Pancreas (tissue), 10 donors: ENCODE measurements around the gene ITPR1. TPM values are rescaled to one million over a fixed set of nuclear protein-coding genes. Genes with fewer than 3 reads are reported as not detected.
A peak's percentile ranks its signal among the peaks of the same experiment; 100 is the strongest.

ENCODE experiments used
- ATAC-seq, 4 donors: fragments of 200-7000 bp; cut with Tn5 transposase; one replicate each; pipeline versions ENCODE4 v1.8.0 to v1.9.1; 2020; ENCODE audit warnings: mild to moderate bottlenecking in 4 of 4, moderate library complexity in 4 of 4
- DNase-seq, 6 donors: peaks; one replicate each; pipeline ENCODE4 v3.0.0-alpha.2; 2020
- FAIRE-seq: peaks from 2 replicates; lab custom pipeline; 2012; peaks lifted over from hg19 to GRCh38; lab: Jason Lieb, UNC
- H3K27ac ChIP-seq, 4 donors: fragments of 200-600 bp; sonication (generic); 1 replicate in 3 of 4; 2 replicates in 1 of 4; pipeline versions ENCODE4 v1.5.0 to v1.8.0; 2020
- H3K27me3 ChIP-seq, 4 donors: fragments of 200-600 bp; one replicate each; pipeline ENCODE4 v1.8.0; 2021
- H3K36me3 ChIP-seq, 3 donors: fragments of 200-600 bp; sonication (generic) in 1 of 3; one replicate each; pipeline versions ENCODE4 v1.5.0 to v1.8.0; 2020 to 2021
- H3K4me1 ChIP-seq, 3 donors: fragments of 200-600 bp; one replicate each; pipeline ENCODE4 v1.8.0; 2021
- H3K4me3 ChIP-seq, 4 donors: fragments of 200-600 bp; sonication (generic) in 2 of 4; one replicate each; pipeline versions ENCODE4 v1.5.0 to v1.8.0; 2020 to 2021
- H3K9me3 ChIP-seq, 4 donors: fragments of 200-600 bp; one replicate each; pipeline ENCODE4 v1.8.0; 2021
- WGBS, 2 donors: extraction: QIAGEN DNeasy Blood & Tissue Kit; methylation state at CpG; one replicate each; pipeline ENCODE4 v1.1.7; 2013; 5-methylcytosine and 5-hydroxymethylcytosine counted together
- intact Hi-C, 3 donors: fragments of 100-400 bp; cut with DNase I; formaldehyde crosslinking; loops; one replicate each; pipeline versions ENCODE4 v1.11.1 to v1.14.2; 2022
- polyA plus RNA-seq, 2 donors: library from polyadenylated mRNA; stranded (reverse); fragments of 200-250 nt; gene quantifications; one replicate each; pipeline ENCODE4 v1.2.3, GENCODE V29; 2013
- total RNA-seq, 6 donors: library from RNA; stranded (reverse); fragmentation: NEBNext Ultra II Directional in 4 of 6; extraction: Animal tissue kit (Norgen Biotek cat#: 25700) in 4 of 6; gene quantifications; one replicate each; pipeline versions ENCODE4 v1.2.1 to v1.2.4, GENCODE V29; 2021 to 2023
- TF ChIP-seq, protein P1 (sequence below), 4 donors: fragments of 200-600 bp; sonication (generic) in 3 of 4; IDR thresholded peaks; one replicate each; pipeline versions ENCODE4 v1.5.0 to v1.8.0; 2021; ENCODE audit warnings: antibody characterized with exemption in 4 of 4
- donor health status: healthy with polysubstance abuse.
- donor health status: DM: no; HTN: no; CAD: no; lungs with moderate emphysema.
- donor health status: DM: no; HTN: no; CAD: no.
- donor health status: control.
- donor health status: control.
- donor health status: Bipolar disorder and iron deficiency.
- donor health status: DM: yes; HTN: yes; CAD: no.
- donor health status: DM: no; HTN: no; CAD: no.
- donor health status: DM: no; HTN: no; CAD: no.
- donor health status: DM: yes; HTN: yes; CAD: no.

ITPR1 gene
- total and polyA plus RNA-seq, 8 donors = 4.5 to 19.1 (median 10.1) TPM

GRCh38 chr3:4627651-4628375, 134.7 kb downstream of the ITPR1 start:
- DNase-seq (no peak), ATAC-seq (no peak), FAIRE-seq (no peak)
- TF ChIP-seq, protein P1, sequence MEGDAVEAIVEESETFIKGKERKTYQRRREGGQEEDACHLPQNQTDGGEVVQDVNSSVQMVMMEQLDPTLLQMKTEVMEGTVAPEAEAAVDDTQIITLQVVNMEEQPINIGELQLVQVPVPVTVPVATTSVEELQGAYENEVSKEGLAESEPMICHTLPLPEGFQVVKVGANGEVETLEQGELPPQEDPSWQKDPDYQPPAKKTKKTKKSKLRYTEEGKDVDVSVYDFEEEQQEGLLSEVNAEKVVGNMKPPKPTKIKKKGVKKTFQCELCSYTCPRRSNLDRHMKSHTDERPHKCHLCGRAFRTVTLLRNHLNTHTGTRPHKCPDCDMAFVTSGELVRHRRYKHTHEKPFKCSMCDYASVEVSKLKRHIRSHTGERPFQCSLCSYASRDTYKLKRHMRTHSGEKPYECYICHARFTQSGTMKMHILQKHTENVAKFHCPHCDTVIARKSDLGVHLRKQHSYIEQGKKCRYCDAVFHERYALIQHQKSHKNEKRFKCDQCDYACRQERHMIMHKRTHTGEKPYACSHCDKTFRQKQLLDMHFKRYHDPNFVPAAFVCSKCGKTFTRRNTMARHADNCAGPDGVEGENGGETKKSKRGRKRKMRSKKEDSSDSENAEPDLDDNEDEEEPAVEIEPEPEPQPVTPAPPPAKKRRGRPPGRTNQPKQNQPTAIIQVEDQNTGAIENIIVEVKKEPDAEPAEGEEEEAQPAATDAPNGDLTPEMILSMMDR (IDR thresholded peaks at IDR 0.05) = no peak
- WGBS, 2 donors = 75 to 86% methylated on average over 10 of the region's 10 CpGs
- intact Hi-C loops = no loop called here
- Histone ChIP-seq H3K4me1 (no peaks in the 10 kb centered on the region), H3K9me3 (no peaks in the 10 kb centered on the region), H3K36me3 (no peaks in the 10 kb centered on the region), H3K27me3 (no peaks in the 10 kb centered on the region), H3K27ac (no peak overlapping the region), H3K4me3 (no peak overlapping the region)

GRCh38 chr3:4629095-4630007, 136.2 kb downstream of the ITPR1 start:
- H3K4me1 ChIP-seq = no peaks in the 10 kb centered on the region
- TF ChIP-seq, protein P1 (IDR thresholded peaks at IDR 0.05) = no peak
- no peaks in the 10 kb centered on the region for H3K27me3 ChIP-seq
- H3K36me3 ChIP-seq = no peaks in the 10 kb centered on the region
- ATAC-seq (no peak), FAIRE-seq (no peak), DNase-seq (no peak)
- 67 to 77% methylated on average over 9 of the region's 9 CpGs for WGBS, 2 donors
- intact Hi-C loops = loop anchor here in 1 of 3 donors (10.0 kb wide), 1 partner anchor 285 kb away; no protein-coding TSS in a partner anchor
- no peak overlapping the region for H3K27ac ChIP-seq
- H3K4me3 ChIP-seq = no peak overlapping the region
- no peaks in the 10 kb centered on the region for H3K9me3 ChIP-seq

- ATAC-seq = peak in 3 of 4 donors; percentile 83 to 92 (median 90)
- peak; percentile 43 for FAIRE-seq
- no peak for DNase-seq
Observed at GRCh38 chr3:4633078-4634004, 140.2 kb downstream of the ITPR1 start.

GRCh38 chr3:4634894-4635293, 141.7 kb downstream of the ITPR1 start:
- Histone ChIP-seq H3K9me3 (no peaks in the 10 kb centered on the region), H3K4me1 (no peaks in the 10 kb centered on the region), H3K36me3 (no peaks in the 10 kb centered on the region), H3K27me3 (no peaks in the 10 kb centered on the region), H3K4me3 (no peak overlapping the region), H3K27ac (no peak overlapping the region)
- intact Hi-C loops = loop anchor here in 2 of 3 donors (5.0 to 10.0 kb wide), 2 partner anchors 283 to 290 kb away; no protein-coding TSS in a partner anchor
- DNase-seq (no peak), FAIRE-seq (no peak), ATAC-seq (no peak)
- 54 to 62% methylated on average over 6 of the region's 6 CpGs for WGBS, 2 donors
- TF ChIP-seq, protein P1 (IDR thresholded peaks at IDR 0.05) = no peak

More at GRCh38 chr3:4633078-4634004, 140.2 kb downstream of the ITPR1 start:
- no peak overlapping the region for H3K27ac ChIP-seq
- H3K4me3 ChIP-seq = no peak overlapping the region
- no peaks in the 10 kb centered on the region for H3K9me3 ChIP-seq
- intact Hi-C loops = loop anchor here in 1 of 3 donors (10.0 kb wide), 1 partner anchor 289 kb away; no protein-coding TSS in a partner anchor
- TF ChIP-seq, protein P1 (IDR thresholded peaks at IDR 0.05) = peak; percentile 69 to 78 (median 72)
- WGBS, 2 donors = 46 to 51% methylated on average over 10 of the region's 10 CpGs
- no peaks in the 10 kb centered on the region for H3K36me3 ChIP-seq
- no peaks in the 10 kb centered on the region for H3K4me1 ChIP-seq
- H3K27me3 ChIP-seq = no peaks in the 10 kb centered on the region
